A172 (cell line): ENCODE results near the gene RAP1GAP. TPM values are rescaled to one million over a fixed set of nuclear protein-coding genes. Genes with fewer than 3 reads are reported as not detected.

Experiments
- DNase-seq: peaks from one replicate; pipeline ENCODE4 v3.0.0-alpha.2; 2015; ENCODE audit warnings: low spot score
- total RNA-seq: library from RNA; depleted of rRNA; stranded (reverse); fragments of >200 nt; shearing (Covaris generic); gene quantifications from 2 replicates; pipeline ENCODE4 v1.2.3, GENCODE V29; 2014

RAP1GAP gene
- total RNA-seq, 1 experiment from 2014 or later = 1.1 TPM

DNA sequence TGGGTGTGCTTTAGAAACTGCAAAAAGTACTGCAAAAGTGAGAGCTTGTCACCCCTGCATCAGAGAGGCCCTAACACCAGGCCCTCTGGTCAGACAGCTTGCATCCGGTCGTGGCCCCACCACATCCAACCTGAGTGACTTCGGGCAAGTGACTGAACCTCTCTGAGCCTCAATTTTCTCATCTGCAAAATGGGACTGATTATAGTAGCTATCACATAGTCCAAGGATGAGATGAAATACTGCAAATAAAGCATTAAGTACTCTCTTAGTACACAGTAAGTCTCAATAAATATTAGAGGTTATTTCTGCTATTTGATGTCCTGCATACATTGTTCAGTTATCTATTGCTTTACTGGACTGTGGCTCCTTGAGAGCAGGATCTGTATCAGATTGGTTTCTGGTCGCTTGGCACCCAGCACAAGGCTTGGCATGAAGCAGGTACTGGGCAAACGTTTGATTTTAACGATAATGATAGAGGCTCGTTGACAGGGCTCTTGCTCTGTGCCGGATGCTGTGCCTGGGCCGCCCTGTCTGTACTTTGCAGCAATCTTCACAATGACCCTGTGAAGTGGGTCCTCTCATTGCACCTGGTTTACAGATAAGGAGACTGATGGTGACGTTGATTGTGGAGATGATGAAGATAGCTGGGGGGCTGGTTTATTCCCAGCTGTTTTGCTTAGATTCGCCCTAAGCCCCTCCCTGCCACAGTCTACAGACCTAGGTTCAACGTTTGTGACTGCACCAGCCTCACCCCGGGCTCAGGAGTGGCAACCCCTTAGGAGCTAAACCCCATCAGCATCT lies 43.6 kb downstream of the RAP1GAP start:
- no peak for DNase-seq

- DNase-seq = no peak
Observed at GRCh38 chr1:21624571-21625389, 44.4 kb downstream of the RAP1GAP start.

- DNase-seq = no peak
Observed at GRCh38 chr1:21623410-21623961, 45.7 kb downstream of the RAP1GAP start.

DNA sequence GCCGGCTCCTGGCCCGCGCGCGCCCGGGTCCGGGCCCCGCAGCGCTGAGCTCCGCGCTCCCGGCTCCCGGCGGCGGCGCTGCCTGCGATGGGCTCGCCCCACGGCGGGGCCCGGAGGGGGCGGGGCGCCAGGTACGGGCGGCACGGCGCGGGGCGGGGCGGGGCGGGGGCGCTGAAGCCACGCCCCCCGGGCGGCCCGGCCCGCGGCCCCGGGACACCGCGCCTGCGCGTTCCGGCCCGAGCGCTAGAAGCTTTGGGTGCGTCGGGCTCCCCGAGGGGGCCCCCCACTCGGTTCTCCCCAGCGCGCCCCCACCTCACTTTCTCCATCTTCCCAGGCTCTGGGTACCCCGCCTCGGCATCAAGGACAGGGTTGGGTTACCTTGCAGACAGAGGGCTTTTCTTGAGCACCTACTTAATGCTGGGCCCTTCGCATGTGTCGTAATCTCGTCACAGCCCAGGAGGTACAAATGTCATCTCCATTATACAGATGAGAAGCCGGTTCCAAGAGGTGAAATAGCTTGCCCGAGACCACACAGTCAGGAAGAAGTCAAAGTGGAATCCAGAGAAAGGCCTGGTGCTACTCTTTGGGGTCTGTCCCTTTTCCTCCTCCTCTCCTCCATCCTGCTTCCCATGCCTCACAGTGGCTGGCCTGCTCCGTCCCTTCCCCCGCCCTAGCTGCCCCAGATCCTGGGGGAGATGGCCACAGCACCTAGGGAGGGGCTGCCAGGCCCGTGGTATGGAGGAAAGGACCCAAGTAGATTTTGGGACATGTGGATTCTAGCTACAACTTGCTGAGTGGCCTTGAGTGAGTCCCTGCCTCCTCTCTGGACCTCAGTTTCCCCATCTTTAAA lies 46.5 kb downstream of the RAP1GAP start:
- no peak for DNase-seq

DNA sequence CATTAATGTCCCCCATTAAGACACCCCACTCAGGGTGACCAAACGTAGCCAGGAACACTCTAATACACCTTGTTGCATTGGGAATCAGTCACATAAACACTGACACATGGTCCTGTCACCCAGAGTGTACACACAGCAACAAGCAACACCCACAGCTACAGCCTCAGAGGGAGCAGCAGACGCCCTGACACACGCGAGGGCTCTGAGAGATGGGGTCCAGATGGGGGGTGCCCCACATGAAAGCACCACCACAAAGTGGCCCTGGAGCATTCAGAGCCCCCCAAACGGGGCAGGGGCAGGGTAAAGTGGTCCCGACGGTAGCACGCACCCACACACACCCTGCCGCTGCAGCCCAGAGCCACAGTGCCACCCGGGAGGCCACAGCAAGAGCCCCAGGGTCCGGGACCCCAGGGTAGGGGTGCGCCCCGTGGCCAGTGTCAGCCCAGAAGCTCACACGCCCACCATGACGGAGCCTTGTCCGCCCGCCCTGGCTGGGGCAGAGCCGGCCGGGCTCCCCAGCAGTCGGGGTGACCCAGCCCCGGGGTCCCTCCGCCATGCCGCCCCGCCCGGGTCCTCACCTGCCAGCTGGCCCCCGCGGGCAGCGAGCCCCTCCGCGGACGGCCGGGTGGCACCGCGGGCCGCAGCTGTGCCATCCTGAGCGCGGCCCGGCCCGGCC lies 47.3 kb downstream of the RAP1GAP start:
- no peak for DNase-seq

- no peak for DNase-seq
Observed at GRCh38 chr1:21621051-21621450, 48.1 kb downstream of the RAP1GAP start.

DNA sequence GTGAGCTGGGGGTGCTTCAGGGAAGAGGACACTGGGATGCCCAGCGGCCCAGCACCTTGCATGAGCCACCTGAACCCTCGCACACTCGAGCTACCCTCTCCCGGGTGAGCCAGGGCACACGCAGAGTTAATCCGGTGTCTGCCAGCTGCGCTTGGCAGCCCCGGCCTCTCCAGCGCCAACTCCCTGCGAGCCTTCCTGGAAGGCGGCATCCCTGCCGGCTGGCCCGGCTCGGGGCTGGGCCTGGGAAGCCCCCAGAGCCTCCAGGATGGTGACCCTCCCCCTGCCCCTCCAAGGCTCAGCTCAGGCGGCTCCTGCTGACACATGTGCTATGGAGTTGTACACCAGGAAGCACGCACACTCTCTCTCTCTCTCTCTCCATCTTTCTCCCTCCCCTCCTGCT lies 48.7 kb downstream of the RAP1GAP start:
- no peak for DNase-seq

GRCh38 chr1:21620011-21620410 lies 49.1 kb downstream of the RAP1GAP start:
- DNase-seq = no peak

GRCh38 chr1:21619375-21619947 lies 49.7 kb downstream of the RAP1GAP start:
- no peak for DNase-seq

- DNase-seq = no peak
Observed at GRCh38 chr1:21618561-21619374, 50.4 kb downstream of the RAP1GAP start.

- no peak for DNase-seq
Observed at GRCh38 chr1:21618059-21618458, 51.1 kb downstream of the RAP1GAP start.

- DNase-seq = no peak
Observed at GRCh38 chr1:21617126-21617738, 51.9 kb downstream of the RAP1GAP start.

GRCh38 chr1:21616372-21616771 lies 52.8 kb downstream of the RAP1GAP start:
- no peak for DNase-seq

- no peak for DNase-seq
Observed at GRCh38 chr1:21614419-21615115, 54.6 kb downstream of the RAP1GAP start.

GRCh38 chr1:21613072-21613867 lies 55.9 kb downstream of the RAP1GAP start:
- no peak for DNase-seq

DNA sequence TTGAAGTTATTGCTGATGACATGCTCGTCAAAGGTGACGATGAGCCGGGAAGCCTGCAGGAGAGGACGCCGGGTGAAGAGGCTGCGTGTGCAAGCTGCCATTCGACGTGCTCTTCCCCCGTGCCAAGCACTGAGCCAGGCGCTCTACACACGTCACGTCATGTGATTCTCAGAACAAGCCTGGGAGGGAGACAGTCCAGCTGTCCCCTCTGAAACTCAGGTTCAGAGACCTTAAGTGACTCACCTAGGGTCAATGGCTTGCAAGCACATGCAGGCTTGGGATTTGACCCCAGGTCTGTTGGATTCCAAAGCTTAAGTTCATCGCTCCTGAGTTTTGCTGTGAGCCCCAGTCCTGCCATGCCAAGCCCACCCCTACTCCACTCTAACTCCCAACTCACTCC lies 57.1 kb downstream of the RAP1GAP start:
- no peak for DNase-seq

DNA sequence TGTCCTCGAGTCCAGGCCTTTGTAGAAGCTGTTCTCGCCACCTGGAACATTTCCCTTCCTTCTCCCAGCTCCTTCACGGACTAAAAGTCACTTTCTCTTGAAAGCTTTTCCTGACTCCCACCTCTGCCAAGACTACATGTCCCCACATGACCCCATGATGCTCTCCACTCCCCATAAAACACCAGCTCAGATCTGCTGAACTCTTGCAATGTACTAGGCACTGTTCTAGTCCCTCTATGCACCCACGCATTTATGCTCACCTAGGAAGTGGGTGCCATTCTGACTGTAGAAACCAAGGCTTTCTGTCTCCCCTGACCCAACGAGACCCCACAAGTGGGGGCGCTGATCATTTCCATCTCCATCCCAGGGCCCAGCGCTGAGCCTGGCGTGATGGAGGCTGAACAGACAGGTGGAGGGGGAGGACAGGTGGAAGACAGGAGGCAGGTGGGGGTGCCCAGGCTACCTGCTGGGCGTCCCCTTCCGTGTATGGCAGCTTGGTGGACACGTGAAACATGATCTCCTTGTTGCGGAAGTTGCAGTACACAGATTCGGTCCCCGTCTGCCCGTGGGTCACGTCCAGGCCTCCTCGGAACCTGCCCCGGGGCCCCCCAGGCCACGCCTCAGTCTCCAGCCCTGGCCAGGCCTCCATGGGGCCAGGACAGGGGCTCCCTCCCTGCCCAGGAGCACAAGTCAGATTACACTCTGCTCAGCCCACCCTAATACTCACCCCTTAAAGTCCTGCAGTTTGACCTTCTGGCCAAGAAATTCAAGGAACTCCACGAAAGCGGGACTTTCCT lies 58.0 kb downstream of the RAP1GAP start:
- DNase-seq = no peak
